GM12865 (cell line): ENCODE measurements around the gene CIC.
A peak's percentile ranks its signal among the peaks of the same experiment; 100 is the strongest.

ENCODE experiments used
- DNase-seq: peaks from one replicate; pipeline ENCODE4 v3.0.0; 2010; ENCODE audit warnings: low read depth
- H3K4me3 ChIP-seq: 2 replicates; pipeline ENCODE4 v1.5.1; 2011; ENCODE audit warnings: mild to moderate bottlenecking, low read depth, low read length, control low read depth
- TF ChIP-seq, protein P1 (sequence below): IDR thresholded peaks from 2 replicates; pipeline ENCODE4 v1.5.1; 2011; ENCODE audit warnings: low read length, control low read depth, low read depth, inconsistent platforms; ENCODE audit not compliant: insufficient read depth; ENCODE audit errors: missing control alignments

Gene CIC

DNA sequence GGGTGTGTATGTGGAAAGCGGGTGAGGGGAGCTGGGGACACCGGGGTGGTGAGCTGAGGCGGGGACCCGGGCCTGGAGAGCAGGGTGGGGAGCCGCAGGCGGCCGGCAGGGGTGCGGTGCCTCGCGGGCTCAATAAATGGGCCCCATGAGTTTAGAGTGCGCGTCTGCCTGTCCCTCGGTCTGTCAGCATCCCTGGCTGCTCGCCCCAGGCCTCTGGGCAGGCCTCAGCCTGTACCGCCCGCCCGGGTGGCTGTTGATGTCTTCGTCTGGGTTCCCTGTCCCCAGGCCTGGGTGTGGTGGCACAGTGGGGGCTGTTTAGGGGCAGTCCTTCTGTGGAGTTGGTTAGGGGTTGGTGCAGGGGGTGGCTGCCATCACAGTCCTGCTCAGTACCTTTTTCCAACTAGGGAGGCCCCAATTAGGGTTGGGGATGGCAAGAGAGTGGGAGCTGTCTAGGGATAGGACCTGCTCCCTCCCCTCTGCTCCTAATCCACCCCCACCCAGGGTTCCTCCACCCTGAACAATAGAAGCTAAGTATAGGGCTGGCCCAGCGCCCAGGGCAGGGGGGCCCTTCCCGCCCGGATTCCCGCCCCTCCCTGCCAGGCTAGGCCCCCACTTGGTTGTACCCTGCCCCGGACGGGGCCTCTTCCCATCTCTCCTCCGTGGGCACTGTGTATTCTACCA lies 12.2 kb downstream of the CIC start:
- H3K4me3 ChIP-seq = peak overlapping the region; percentile 95
- DNase-seq = no peak
- TF ChIP-seq, protein P1, sequence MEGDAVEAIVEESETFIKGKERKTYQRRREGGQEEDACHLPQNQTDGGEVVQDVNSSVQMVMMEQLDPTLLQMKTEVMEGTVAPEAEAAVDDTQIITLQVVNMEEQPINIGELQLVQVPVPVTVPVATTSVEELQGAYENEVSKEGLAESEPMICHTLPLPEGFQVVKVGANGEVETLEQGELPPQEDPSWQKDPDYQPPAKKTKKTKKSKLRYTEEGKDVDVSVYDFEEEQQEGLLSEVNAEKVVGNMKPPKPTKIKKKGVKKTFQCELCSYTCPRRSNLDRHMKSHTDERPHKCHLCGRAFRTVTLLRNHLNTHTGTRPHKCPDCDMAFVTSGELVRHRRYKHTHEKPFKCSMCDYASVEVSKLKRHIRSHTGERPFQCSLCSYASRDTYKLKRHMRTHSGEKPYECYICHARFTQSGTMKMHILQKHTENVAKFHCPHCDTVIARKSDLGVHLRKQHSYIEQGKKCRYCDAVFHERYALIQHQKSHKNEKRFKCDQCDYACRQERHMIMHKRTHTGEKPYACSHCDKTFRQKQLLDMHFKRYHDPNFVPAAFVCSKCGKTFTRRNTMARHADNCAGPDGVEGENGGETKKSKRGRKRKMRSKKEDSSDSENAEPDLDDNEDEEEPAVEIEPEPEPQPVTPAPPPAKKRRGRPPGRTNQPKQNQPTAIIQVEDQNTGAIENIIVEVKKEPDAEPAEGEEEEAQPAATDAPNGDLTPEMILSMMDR = no peak

DNA sequence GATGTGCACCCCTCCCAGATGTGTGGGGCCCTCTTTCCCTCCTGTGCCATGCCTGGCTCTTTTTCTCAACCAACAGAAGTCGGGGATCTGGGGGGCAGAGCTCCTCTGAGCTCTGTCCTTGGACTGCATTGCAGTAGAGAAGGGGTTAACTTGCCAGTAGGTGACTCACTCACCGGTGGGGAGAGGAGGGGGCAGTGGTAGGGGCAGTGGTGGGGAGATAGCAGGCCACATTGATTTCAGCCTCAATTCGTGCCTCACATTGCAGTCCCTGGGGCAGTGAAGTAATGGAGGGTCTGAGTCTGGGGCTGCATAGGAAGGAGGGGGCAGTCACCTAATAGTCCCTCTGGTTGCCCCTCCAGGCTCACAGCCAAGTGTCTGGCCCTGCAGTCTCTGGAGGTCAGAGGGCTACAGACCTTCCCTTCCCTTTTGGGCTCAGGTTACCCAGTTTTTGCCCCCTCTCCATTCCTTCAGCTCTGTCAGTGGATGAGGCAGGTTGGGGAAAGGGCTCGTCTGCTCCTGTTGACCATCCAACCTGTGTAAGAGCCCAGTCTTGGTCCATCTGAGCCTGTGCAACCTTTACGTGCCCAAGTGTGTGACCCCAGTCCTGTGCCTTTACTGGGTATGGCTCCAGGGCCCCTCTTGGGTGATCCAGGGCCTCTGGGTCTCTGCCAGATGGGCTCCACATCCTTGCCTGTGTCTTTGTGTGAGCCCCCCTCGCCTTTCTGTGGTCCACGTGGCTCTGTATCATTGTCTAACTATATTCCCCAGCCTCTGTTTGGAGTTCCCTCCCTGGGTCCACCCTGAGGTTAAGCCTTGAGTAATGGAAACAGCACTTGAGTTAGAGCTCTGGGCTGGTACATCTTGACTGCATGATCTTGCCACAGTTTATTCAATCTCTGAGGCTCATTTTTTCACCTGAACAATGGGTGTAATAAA lies 13.0 kb downstream of the CIC start:
- TF ChIP-seq, protein P1 = no peak
- no peak overlapping the region; the same call in 1 of the 2 replicates for H3K4me3 ChIP-seq

DNA sequence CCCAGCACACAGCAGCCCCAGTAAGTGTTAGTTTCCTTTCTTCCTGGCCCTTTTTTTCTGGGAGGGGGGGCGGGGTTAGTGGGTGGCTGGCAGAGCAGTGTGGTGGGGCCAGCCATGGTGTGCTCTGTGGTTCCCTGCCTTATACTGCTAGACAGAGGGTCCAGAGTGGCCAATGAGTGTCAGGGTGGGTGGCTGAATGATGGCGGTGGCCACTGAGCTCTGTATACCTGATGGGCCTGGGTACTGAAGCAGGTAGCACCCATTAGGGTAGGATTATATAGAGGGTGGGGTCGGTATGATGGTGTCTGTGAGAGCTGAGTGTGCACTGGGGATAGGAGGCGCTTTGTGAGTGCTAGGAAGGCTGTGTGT lies 13.8 kb downstream of the CIC start:
- peak overlapping the region; percentile 43; the same call in 1 of the 2 replicates for H3K4me3 ChIP-seq
- TF ChIP-seq, protein P1 = no peak
- DNase-seq = peak; percentile 8

More for the DNA sequence above, 13.0 kb downstream of the CIC start:
- no peak for DNase-seq

DNA sequence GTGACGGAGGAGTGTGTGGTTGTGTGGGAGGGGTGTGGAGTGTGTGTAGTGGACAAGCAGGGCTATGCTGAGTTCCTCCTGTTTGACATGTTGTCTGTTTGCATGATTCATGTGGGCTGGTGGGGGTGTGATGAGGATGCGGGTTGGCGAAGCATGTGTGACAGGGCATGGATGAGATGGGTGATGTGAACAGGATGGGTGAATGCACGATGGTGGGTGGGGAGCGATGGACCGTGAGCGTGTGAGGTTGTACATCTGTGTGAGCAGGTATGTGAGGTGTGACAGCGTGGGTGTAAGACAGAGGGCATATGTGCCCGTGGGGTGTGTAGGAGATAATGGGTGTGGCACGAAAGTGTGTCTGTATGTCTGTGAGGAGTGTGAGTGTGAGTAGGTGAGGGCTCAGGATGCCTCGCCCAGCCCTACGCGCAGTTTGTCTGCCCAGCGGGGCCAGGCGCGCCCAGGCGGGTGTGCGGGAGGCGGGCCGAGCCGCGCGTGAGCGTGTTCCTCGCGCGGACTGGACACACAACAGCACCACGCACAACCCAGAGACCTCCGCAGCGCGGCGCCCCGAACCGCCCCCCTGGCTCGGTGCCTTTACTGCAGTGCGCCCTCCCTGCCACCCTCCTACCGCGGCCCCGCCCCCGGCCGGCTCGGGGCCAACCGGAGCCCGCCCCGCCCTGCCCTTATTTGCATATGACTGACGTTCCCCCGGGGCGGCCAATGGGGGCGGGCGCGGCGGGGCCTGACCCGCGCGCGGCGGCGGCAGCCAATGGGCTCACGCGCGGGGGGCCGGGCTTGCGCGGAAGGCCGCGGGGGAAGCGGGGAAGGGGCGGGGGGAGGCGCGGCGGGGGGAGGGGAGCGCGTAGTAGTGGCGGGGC lies 14.4 kb downstream of the CIC start:
- peak overlapping the region; percentile 43 for H3K4me3 ChIP-seq
- peak; percentile 96 for DNase-seq
- TF ChIP-seq, protein P1 = no peak

DNA sequence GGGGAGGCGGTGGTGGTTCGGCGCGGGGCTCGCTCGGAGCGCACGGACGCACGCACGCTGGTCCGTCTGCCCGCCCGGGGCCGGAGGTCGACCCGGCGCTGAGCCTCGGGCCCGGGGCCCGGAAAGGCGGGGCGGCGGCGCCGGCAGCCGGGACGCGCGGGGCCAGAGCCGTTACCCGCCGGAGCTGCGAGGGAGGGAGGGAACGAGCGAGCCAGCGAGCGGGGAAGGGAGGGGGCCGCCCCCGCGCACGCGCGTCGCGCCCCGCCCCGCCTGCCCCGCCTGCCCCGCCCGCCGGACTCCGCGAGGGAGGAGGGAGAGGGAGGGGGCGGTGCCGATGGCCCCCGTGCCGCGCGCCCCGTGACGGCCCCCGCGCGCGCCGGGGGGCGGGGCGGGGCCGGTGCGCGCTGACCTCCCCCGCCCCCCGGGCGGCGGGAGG lies 15.0 kb downstream of the CIC start:
- peak; percentile 91 for DNase-seq
- no peak overlapping the region; the same call in 1 of the 2 replicates for H3K4me3 ChIP-seq
- TF ChIP-seq, protein P1 = no peak

DNA sequence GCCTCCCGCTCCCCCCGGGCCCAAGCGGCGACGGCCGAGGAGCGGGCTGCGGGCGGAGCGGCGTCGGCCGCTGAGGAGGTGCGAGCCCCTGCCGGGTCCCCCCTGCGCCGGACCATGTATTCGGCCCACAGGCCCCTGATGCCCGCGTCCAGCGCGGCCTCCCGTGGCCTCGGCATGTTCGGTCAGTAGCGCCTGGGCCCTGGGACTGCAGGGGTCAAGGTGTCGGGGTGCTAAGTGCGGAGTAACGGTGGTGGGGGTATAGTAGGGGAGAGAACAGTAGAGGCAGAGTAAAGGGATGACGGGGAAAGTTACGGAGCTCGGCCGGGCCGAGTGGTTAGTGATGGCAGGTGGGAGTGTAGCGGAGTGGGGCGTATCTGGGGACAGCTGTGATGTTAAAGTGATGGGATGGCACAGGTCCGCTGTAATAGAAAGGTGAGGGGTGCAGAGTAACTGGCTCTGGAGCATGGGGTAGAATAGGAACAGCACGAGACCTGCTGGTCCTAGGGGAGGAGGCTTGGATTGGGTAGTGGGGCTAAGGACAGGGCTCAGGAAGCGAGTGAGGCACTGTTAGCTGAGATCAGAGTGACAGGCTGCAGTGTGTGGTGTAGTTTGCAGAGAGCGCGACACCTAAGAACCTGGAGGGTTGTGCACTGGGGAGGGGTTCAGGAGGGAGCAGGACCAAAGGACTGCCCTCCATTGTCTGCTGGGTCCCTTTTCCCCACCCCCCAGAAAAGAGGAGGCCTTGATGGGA lies 15.7 kb downstream of the CIC start:
- TF ChIP-seq, protein P1 = no peak
- H3K4me3 ChIP-seq = peak overlapping the region; percentile 91
- peak; percentile 23 for DNase-seq
